GM19467 (cell line): Measurements from ENCODE around the gene COLGALT1.

Experiments used
- ATAC-seq: cut with Tn5 transposase; IDR thresholded peaks from one replicate; pipeline ENCODE4 v1.9.1; 2021; ENCODE audit warnings: mild to moderate bottlenecking, moderate library complexity; ENCODE audit not compliant: unreplicated experiment

Gene COLGALT1

DNA sequence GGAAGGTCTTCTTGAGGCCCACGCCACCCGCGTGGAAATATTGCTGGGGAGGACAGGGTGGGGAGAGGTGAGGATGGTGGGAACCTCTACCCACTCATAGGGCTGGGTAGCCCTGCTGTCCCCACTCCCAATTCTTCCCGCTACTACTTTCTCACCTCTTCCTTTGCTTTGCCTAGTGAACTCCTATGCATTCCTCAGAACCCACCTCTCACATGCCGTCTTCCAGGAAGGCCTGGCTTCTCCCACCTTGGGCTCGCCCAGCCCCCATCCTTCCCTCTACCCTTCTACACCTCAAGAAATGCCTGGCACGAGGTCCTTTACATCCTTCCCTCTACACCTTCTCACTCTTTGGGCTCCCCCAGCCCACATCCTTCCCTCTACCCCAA, 62.4 kb downstream of the COLGALT1 start:
- no peak for ATAC-seq

DNA sequence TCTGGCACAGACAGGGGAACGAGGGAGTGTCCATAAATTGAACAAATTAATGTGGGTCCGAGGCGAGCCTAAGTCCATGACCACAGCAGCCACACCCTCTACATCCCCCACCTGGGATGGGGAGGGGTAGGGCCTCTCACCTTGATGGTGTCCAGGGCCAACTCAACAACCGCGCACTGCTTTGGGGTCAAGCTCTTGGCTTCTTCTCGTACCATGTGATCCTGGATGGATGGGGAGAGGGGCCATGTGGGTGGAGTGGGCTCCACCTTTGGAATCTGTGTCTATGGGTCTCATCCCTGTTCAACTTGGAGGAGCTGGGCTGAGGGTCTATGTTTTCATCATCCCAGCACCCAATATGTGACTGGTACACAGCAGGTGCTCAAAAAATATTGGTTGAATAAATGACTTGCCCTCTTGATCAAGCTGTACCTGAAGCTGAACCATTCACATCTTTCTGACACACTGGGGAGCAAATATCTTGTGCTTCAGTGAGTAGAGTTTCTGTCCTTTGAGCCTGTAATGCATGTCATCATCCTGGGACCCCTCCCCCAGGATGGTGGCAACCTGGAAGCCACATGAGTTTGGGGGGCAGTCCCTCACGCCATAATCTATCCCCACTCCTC, 62.9 kb downstream of the COLGALT1 start:
- ATAC-seq, result no peak

DNA sequence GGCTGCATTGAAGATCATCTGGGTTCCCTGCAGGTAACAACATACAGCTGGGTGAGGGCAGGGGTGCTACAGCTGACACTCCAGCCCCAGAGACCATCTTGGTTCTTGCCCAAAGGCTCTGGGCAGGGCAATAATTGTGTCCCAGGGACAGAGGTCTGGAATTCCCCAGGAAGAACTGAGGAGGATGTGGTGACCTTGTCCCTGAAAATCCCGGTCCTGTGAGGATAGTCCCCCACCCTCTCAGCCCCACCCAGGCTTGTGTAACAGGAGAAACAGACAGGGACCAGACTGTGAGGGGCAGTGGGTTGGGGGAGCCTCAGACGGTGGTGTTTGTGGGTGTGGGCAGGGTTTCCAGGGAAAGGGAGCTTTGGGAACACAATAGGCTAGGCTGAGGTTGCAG, 63.5 kb downstream of the COLGALT1 start:
- no peak for ATAC-seq

DNA sequence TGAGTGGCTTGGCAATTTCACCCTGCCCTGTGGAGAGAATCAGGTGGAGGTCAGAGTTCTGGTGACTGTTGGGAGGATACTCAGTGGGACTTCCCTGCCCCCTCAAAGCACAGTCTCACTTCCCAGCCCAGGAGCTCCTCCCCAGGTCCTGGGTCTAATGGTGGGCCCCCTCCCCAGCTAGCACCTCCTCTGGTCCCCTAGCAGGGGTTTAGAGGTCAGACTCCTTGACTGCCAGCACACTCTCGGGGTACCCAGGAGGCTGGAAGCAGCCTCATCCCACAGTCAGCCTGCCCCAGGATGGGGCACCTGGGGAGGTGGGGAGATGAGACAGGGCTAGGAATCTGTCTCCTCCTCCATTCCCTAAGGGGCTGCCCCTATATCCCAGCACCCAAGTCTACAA, 65.2 kb downstream of the COLGALT1 start:
- ATAC-seq, result no peak

DNA sequence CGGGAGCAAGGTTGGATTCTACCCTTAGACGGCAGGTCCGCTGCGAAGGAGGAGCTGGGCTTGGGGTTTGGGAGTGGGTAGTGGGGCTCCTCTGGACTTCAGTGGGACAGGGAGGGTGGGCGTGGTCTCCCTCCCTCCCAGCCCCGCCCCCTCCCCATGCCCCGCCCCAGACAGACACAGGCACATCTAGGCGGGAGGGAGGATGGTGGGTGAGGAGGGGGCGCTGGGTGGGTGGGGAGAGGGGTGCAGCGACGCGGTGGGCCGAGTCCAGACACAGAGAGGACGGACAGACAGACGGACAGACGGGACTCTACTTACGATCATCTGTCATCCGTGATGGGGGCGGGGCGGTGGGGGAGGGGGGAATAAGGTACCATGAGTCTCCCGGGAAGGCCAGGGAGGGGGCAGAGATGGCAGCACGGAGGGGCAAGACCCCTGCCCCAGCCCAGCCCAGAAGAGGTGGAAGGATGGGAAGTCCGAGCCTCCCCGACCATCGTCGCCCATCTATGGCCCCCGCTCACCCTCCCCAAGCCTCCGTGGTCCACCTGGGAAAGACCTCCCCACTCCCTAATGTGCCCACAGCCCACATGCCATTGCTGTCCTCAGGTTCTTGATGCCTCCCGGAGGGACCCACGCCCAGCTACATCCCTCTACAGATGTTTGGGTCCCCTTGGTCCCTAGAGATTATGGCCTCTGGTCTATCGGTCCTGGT, 67.9 kb downstream of the COLGALT1 start:
- ATAC-seq, result no peak

DNA sequence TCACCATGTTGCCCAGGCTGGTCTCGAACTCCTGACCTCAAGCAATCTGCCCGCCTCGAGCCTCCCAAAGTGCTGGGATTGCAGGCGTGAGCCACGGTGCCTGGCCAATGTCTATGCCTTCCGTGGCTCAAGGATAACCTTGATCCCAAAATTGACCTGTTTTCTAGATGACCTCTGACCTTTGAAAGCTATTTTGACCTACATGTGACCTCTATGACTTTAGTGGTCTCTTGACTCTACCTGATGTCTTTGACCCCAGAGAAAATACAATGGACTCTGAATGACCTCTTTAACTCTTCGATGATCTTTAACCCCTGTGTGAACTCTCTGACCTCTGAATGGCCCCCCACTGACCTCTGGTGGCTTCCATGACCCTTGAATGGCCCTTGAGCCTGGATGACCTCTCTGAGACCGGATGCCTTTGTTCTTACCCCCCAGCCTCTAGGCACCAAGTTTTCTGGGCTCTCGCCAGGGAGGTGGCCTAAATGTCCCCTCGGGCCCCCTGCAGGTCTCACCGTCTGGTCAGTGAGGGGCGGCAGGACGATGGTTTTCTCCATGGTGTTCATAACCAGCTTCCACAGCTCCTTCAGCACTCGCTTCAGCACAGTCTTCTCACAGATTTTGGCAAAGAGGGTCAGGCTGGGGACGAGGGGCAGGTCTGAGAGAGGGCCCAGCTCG, 69.0 kb downstream of the COLGALT1 start:
- ATAC-seq, result no peak

DNA sequence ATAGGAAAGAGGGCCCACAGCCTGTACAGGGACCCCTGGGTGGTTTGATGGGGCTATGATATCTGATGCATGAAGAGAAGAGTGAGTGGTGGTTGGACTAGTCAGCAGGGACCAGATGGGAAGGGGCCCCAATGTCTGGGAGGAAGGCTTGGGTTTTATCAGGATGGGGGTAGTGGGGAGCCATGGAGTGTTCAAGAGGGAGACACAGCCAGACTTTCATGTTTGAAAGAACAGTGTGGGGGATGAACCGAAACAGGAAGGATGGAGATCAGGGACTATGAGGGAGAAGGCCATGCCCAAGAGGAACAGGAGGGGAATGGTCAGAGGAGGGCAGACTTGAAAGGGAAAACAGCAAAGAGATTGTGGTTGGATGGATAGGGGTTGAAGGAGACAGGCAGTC, 69.6 kb downstream of the COLGALT1 start:
- ATAC-seq, result no peak

DNA sequence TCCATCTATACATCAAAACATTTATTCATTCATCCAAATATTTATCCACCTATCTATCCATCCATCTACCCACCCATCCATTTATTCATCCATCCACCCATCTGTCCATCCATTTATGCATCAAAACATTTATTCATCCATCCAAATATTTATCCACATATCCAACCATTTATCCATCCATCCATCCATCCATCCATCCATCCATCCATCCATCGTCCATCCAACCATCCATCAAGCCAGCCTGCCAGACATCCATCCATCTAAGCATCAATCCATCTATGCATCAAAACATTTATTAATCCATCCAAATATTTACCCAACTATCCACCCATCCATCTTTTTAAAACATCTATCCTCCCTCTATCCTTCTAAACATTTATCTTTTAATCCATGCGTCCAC, 70.5 kb downstream of the COLGALT1 start:
- ATAC-seq, result no peak

DNA sequence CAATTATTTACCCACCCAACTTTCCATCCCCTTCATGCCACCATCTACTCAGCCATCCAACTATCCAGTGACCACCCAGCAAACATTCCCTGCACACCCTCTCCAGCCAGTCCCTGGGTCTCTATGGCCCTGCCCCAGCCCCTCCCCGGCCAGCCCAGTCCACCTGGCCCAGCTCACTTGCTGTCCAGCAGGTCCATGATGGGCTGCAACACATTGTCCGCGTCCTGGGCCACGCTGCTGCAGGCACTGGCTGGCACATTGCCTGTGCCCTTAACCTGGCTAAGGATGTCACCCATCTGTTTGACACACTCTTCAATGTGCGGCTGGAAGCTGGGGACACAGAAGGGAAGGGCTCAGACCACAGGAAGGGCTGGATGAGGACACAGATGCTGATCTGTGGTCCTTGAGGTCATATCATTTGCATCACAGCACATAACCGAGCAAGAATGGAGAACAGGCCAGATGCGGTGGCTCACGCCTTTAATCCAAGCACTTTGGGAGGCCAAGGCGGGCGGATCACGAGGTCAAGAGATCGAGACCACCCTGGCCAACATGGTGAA, 71.1 kb downstream of the COLGALT1 start:
- no peak for ATAC-seq

DNA sequence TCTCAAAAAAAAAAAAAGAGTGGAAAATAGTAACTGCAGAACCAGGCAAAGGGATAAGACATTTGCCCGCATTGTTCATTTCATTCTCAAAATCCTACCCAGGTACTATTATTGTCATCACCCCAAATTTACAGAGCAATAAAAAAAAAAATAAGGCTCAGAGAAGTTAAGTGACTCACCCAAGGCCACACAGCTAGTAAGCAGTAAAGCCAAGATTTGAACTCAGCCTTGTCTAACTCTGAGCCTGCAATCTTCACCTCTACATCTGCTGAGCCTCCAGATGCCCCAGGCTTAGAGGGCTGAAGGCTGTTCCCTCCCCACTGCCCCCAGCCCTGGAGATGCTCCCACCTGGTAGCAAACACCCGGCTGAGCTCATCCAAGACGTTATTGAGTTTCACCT, 71.7 kb downstream of the COLGALT1 start:
- ATAC-seq, result no peak

DNA sequence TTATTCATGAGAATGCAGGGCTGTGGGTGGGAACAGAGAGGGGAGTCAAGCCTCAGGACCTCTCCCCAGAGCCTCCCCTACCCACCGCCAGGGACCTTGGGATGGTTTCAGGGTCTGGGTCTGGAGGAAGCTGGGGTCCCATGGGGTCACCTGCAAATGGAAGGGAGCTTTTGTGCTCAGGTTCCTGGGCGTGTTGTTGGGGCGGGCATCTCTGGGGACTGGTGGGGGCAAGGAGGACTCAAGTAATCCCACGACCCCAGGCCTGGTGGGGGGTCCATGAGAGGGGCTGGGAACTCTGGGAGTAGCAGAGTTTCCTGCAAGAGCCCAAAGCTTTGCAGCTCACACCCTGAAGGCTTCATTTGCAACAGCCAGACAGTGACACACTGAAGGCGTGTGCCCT, 72.5 kb downstream of the COLGALT1 start:
- ATAC-seq, result no peak

DNA sequence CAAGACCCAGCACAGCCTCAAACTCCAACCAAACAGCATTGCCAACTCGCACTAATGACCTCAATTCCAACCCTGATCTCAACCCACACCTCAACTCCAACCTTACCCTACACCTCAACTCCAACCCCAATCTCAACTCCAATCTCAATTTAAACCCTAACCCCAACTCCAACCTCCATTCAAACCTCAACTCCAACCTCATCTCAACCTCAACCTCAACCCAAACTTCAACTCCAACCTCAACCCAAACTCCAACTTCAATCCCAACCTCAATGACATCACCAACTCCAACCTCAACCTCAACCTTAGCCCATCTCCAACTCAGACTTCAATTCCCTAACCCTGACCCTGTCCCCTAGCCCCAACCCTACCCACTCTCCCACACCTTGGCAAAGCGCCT, 74.3 kb downstream of the COLGALT1 start:
- no peak for ATAC-seq

DNA sequence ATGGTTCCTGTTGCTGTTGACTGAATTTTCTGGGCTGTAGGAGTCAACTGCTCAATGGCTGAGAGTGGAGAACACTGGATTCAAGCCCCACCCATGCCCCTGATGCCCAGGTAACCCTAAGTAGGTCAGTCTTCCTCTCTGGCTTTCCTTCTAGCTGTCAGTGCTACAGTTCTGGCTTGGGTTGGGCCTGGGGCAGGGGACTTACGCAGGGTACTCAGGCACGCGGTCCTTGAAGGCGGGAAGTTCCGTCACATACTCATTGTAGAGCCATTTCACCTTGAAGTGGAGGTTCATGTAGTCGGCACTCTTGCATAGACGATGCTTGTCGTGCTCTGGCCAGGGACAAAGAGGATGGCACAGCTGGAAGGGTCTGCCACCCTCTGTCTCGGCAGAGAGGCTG, 77.1 kb downstream of the COLGALT1 start:
- no peak for ATAC-seq
